ENCODE measurements around the gene SORCS3.

The SORCS3 gene

GRCh38 chr10:104957178-104957841 is 316.2 kb downstream of the SORCS3 start:
- TF ChIP-seq TAF1 (IDR thresholded peaks at IDR 0.05; ENCODE audit: low read depth, low read length) (no peak), POLR2A (IDR thresholded peaks at IDR 0.05; ENCODE audit: low read depth, low read length) (no peak), SPI1 (IDR thresholded peaks at IDR 0.05; ENCODE audit: low read depth, low read length) (no peak), POU2F2 (IDR thresholded peaks at IDR 0.05; ENCODE audit: low read depth, low read length) (no peak), PAX5 (IDR thresholded peaks at IDR 0.05; ENCODE audit: insufficient read depth, low read length, severe bottlenecking) (no peak), POLR2AphosphoS5 (IDR thresholded peaks at IDR 0.05; ENCODE audit: low read depth, low read length) (no peak)
- FAIRE-seq (no peak), DNase-seq (ENCODE audit: insufficient read length, low spot score) (no peak)

GRCh38 chr10:104966563-104967297 is 325.6 kb downstream of the SORCS3 start:
- FAIRE-seq = no peak
- TF ChIP-seq POLR2AphosphoS5 (IDR thresholded peaks at IDR 0.05; ENCODE audit: low read depth, low read length) (no peak), PAX5 (IDR thresholded peaks at IDR 0.05; ENCODE audit: insufficient read depth, low read length, severe bottlenecking) (no peak), POLR2A (IDR thresholded peaks at IDR 0.05; ENCODE audit: low read depth, low read length) (no peak), SPI1 (IDR thresholded peaks at IDR 0.05; ENCODE audit: low read depth, low read length) (no peak), POU2F2 (IDR thresholded peaks at IDR 0.05; ENCODE audit: low read depth, low read length) (no peak), TAF1 (IDR thresholded peaks at IDR 0.05; ENCODE audit: low read depth, low read length) (no peak)
- DNase-seq (ENCODE audit: insufficient read length, low spot score) = no peak

GRCh38 chr10:104980368-104980767 is 339.3 kb downstream of the SORCS3 start:
- FAIRE-seq (no peak), DNase-seq (ENCODE audit: insufficient read length, low spot score) (no peak)
- TF ChIP-seq POU2F2 (IDR thresholded peaks at IDR 0.05; ENCODE audit: low read depth, low read length) (no peak), POLR2AphosphoS5 (IDR thresholded peaks at IDR 0.05; ENCODE audit: low read depth, low read length) (no peak), PAX5 (IDR thresholded peaks at IDR 0.05; ENCODE audit: insufficient read depth, low read length, severe bottlenecking) (no peak), SPI1 (IDR thresholded peaks at IDR 0.05; ENCODE audit: low read depth, low read length) (no peak), POLR2A (IDR thresholded peaks at IDR 0.05; ENCODE audit: low read depth, low read length) (no peak), TAF1 (IDR thresholded peaks at IDR 0.05; ENCODE audit: low read depth, low read length) (no peak)

- TF ChIP-seq TAF1 (IDR thresholded peaks at IDR 0.05; ENCODE audit: low read depth, low read length) (no peak), POU2F2 (IDR thresholded peaks at IDR 0.05; ENCODE audit: low read depth, low read length) (no peak), PAX5 (IDR thresholded peaks at IDR 0.05; ENCODE audit: insufficient read depth, low read length, severe bottlenecking) (no peak), POLR2A (IDR thresholded peaks at IDR 0.05; ENCODE audit: low read depth, low read length) (no peak), POLR2AphosphoS5 (IDR thresholded peaks at IDR 0.05; ENCODE audit: low read depth, low read length) (no peak), SPI1 (IDR thresholded peaks at IDR 0.05; ENCODE audit: low read depth, low read length) (no peak)
- FAIRE-seq = no peak
- DNase-seq (ENCODE audit: insufficient read length, low spot score) = no peak
Observed at GRCh38 chr10:104981995-104982394, 340.9 kb downstream of the SORCS3 start.

DNA sequence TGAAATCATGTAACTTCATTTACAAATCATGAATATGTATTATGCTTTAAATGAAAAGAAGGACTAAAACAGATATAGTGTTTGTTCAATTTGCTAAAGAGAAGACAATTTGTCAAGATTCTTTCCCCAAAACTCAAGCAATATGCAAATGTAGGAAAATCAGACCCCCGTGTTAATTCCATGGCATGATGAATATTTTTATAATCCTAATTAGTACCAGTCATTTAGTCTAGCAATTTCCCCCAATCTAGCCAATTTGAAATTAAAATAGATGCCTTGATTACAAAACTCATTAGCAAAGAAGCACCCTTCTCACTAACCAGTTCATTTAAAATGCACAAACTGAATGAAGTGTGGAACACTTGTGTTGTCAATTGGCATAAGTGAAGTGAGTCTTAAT is 347.6 kb downstream of the SORCS3 start:
- FAIRE-seq (no peak), DNase-seq (ENCODE audit: insufficient read length, low spot score) (no peak)
- no peak for TF ChIP-seq PAX5 (IDR thresholded peaks at IDR 0.05; ENCODE audit: insufficient read depth, low read length, severe bottlenecking)
- TF ChIP-seq POLR2AphosphoS5 (IDR thresholded peaks at IDR 0.05; ENCODE audit: low read depth, low read length) = no peak
- no peak for TF ChIP-seq POLR2A (IDR thresholded peaks at IDR 0.05; ENCODE audit: low read depth, low read length)
- TF ChIP-seq TAF1 (IDR thresholded peaks at IDR 0.05; ENCODE audit: low read depth, low read length) = no peak
- no peak for TF ChIP-seq POU2F2 (IDR thresholded peaks at IDR 0.05; ENCODE audit: low read depth, low read length)
- TF ChIP-seq SPI1 (IDR thresholded peaks at IDR 0.05; ENCODE audit: low read depth, low read length) = no peak

GRCh38 chr10:104989880-104990279 is 348.8 kb downstream of the SORCS3 start:
- TF ChIP-seq POLR2A (IDR thresholded peaks at IDR 0.05; ENCODE audit: low read depth, low read length) (no peak), POLR2AphosphoS5 (IDR thresholded peaks at IDR 0.05; ENCODE audit: low read depth, low read length) (no peak), SPI1 (IDR thresholded peaks at IDR 0.05; ENCODE audit: low read depth, low read length) (no peak), TAF1 (IDR thresholded peaks at IDR 0.05; ENCODE audit: low read depth, low read length) (no peak), POU2F2 (IDR thresholded peaks at IDR 0.05; ENCODE audit: low read depth, low read length) (no peak)
- FAIRE-seq (no peak), DNase-seq (ENCODE audit: insufficient read length, low spot score) (no peak)

- no peak for FAIRE-seq
- no peak for DNase-seq (ENCODE audit: insufficient read length, low spot score)
Observed at GRCh38 chr10:104993085-104993484, 352.0 kb downstream of the SORCS3 start.

DNA sequence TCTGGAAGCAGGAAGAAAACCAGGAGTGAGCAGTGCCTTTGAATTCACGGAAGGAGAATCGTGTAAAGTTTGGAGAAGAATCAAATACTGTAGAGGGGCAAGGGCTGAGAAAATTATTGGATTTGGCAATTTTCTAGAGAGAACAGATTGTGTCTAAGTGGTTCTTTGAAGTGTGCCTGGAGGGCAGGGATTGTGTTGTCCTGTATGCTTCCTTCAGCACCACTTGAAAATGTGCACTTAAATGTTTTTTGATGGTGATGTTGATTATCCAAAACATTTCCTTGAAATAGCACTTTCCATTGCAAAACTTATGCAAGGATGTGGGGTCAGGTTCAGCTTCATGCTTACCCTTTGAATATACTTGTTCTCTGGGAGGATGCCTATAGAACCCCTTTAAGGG is 360.2 kb downstream of the SORCS3 start:
- FAIRE-seq = no peak
- no peak for DNase-seq (ENCODE audit: insufficient read length, low spot score)
- TF ChIP-seq POU2F2 (IDR thresholded peaks at IDR 0.05; ENCODE audit: low read depth, low read length) (no peak), POLR2AphosphoS5 (IDR thresholded peaks at IDR 0.05; ENCODE audit: low read depth, low read length) (no peak)

More at GRCh38 chr10:104993085-104993484, 352.0 kb downstream of the SORCS3 start:
- no peak for TF ChIP-seq PAX5 (IDR thresholded peaks at IDR 0.05; ENCODE audit: insufficient read depth, low read length, severe bottlenecking)
- no peak for TF ChIP-seq TAF1 (IDR thresholded peaks at IDR 0.05; ENCODE audit: low read depth, low read length)
- no peak for TF ChIP-seq SPI1 (IDR thresholded peaks at IDR 0.05; ENCODE audit: low read depth, low read length)
- no peak for TF ChIP-seq POLR2AphosphoS5 (IDR thresholded peaks at IDR 0.05; ENCODE audit: low read depth, low read length)
- no peak for TF ChIP-seq POLR2A (IDR thresholded peaks at IDR 0.05; ENCODE audit: low read depth, low read length)
- no peak for TF ChIP-seq POU2F2 (IDR thresholded peaks at IDR 0.05; ENCODE audit: low read depth, low read length)

DNA sequence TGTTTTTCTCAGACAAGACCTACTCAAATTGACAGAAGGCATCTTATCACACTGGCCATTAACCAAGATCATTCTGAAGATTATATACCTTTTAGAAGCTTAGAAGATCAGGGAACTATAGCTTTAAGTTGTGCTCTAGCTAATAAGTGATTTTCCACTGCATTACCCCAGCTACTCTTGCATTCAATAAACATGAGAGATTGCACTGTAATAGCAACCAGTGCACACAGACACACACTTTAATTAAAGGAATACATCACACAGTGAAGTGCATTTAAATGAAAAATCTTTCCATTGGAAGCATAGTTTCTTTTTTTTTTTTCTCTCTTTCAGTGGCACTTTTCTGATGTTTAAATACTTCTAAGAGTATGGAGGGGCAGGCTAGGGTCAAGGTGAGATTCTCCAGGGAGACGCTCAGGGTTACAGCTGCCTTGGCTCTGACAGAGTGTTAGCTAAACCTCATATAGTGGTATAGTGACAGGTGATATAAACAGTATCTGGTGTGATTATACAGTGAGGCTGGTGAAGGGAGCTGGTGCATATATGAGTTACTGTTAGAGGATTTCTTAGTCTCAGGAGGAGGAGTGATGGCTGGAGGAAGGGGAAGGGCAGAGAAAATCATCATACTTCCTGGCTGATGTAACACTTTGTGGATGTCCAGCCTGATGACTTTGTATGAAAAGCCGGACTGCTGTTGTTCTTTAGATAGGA is 369.5 kb downstream of the SORCS3 start:
- no peak for FAIRE-seq
- TF ChIP-seq POLR2A (IDR thresholded peaks at IDR 0.05; ENCODE audit: low read depth, low read length) (no peak), SPI1 (IDR thresholded peaks at IDR 0.05; ENCODE audit: low read depth, low read length) (no peak)
- DNase-seq (ENCODE audit: insufficient read length, low spot score) = no peak
